GM19452 (cell line): ENCODE results near the gene GPR27.

Experiments used
- ATAC-seq: cut with Tn5 transposase; IDR thresholded peaks from one replicate; pipeline ENCODE4 v1.9.1; 2021; ENCODE audit not compliant: unreplicated experiment

Gene GPR27

DNA sequence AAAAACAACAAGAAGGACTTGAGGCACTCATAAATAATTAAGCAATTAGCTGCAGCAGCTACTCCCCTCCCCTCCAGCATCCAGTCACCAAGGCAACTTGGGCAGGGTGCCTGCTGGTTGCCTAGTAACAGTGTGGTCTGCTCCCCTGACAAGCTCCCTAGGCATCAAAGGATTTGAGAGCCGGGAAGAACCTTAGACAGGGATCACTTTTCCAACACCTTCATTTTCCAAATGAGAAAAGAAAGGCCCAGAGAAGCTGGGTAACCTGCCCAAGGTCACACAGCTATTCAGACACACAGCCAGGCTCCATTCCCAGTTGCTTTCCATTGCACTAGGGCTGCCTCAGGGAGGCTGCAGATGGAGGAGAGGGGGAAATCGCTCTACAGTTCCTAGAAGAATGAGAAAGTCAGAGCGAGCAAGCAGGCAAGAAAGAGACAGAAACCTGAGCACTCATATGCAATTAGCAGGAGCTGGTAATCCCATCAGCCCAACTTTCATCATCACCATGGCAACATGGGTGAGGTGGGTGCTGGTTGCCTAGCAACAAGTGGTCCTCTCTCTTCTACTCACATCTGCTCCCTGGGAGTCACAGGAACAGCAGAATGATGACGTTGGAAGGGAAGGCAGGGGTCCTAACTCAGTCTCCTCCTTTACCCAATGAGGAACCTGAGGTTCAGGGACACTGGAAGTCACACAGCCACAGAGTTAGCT lies 24.9 kb upstream of the GPR27 start:
- no peak for ATAC-seq

GRCh38 chr3:71732637-71733036 lies 21.0 kb upstream of the GPR27 start:
- no peak for ATAC-seq

DNA sequence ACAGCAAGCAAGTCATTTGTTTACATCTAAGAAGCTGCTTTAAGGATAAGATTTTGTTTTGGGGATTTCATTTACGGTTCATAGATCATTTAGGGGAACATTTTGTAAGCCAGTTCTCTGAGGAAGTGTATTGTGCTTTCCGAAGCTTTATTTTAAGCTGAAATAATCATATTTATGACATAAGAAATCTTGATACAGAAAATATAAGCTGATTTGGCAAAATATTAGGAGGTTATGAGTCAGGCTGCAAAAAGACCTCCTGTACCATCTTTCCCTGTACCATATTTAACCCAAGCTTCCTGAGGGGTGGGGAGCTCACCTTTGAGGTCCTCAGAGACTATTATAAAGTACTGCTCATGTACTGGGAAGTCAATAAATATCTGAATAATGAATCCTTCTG lies 20.3 kb upstream of the GPR27 start:
- ATAC-seq = no peak

DNA sequence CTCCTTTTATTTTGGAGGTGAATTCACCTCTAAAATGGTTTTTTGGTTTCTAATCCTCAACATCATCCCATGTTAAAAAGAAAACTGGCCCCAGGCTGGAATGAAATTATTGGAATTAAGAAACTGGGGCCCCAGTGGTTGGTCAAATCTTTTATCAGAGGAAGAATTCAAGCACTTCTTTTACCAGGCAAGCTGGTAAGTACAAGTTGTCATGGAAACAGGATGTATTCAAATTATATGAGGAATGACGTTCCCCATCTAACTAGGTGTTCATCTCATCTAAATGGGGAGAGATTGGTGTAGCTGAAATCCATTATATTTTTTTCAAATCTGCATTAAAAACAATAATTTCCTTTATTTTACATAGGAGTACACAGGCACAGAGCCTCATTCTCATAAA lies 18.8 kb upstream of the GPR27 start:
- no peak for ATAC-seq

DNA sequence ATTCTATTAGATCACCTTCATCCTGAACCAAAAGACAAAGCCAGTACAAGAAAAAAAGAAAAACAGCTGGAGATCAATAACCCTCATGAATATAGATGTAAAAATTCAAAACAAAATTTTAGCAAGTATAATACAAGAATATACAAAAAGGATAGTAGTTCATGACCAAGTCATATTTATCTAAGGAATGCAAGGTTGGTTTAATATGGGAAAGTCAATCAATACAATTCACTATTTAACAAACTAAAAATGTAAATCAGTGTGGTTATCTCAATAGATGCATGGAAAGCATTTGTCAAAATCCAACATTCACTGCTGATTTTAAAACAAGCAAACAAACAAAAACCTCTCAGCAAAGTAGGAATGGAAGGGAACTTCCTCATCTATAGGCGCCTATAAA lies 11.0 kb upstream of the GPR27 start:
- ATAC-seq = no peak

GRCh38 chr3:71744738-71745137 lies 8.9 kb upstream of the GPR27 start:
- ATAC-seq = no peak

DNA sequence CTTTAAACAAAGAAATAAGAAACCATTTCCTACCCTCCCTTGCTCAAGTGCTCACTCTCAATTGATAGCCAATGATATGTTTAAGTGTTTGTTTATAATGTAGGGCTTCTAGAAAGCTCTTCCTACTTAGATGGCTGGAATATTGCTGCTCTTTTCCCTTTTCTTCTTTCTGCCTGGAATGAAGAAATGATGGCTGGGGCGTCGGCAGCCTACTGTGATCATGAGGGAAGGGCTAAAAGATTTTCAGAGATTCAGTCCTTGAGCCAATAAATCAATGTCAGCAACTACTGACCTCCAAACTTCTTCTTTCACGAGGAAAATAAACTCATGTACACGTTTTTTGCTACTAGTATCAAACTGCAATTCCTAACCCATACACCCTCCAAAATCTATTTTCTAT lies 2.1 kb upstream of the GPR27 start:
- no peak for ATAC-seq

DNA sequence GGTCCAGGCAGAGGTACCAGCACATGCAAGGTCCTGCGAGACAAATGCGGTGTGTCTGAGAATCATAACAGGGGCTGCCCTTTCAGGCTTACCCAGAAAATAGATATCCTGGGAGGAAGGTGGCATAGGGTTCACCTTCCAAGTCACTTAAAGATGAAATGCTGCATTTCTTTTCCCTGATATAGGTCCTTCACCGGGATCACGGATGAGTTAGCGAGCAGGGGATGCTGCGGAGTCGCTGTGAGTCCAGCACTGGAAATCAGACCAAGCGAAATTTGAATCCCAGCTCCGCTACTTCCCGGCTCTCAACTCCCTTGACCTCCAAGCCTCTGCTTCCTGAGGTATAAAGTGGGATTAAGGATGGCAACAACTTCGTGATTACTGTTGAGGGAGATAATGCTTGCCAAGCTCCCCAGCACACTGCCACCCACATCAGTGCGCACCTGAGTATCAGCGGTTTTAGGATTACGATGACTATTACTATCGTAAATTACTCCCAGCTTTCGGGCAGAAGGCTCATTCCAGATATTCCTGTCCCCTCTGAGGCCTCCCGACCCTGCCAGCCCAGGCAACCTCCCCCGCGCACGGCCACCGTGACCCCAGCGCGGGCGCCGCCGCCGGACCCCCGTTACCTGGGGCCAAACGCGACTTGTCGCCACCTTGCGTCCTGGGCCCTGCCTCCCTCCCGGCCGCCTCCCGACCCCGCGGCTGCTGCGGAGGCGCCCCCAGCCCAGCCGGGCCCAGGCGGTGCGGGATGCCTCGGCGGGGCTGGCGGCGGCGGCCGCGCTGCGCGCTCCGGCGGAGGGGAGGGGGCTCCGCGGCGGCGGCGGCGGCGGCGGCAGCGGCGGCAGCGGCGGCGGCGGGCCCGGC lies 589 bp upstream of the GPR27 start:
- no peak for ATAC-seq

GRCh38 chr3:71754610-71755253 lies 1.1 kb downstream of the GPR27 start:
- ATAC-seq = no peak

DNA sequence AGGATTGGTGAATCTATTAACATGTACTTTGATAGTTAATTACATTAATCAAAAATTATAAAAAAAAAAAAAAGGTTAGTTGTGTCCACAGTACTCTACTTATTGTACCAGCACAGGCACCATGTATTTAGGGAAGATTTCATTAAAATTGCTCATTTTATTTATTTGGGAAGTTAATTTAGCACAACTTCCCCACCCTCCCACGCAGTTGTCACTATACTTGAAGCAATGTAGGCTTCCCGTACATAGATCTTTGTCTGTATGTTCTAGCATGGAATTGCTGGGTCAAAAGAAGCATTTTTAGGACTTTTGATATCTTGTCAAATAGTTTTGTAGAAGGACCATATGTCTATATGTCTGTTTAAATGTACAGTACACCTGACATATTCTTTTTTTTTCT lies 4.4 kb downstream of the GPR27 start:
- ATAC-seq = no peak

DNA sequence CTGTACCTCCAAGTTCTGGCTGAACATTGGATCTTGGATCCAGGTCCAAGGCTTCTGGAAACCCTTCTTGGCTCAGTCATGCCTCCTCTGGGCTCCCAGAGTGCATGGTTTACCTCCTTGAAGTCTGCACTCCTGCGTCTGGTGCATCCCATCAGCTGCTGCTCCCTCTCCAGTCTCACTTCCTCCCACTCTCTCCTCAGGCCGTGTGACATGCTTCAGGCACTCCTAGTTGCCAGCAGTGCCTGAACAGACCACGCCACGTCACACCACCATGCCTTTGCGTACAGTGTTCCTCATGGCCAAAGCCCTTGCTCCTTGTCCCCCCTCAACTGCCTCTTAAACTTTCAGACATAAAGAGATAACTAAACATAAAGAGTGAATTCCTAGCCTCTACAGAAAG lies 5.7 kb downstream of the GPR27 start:
- ATAC-seq = no peak

- no peak for ATAC-seq
These were observed 6.5 kb downstream of the GPR27 start for GRCh38 chr3:71760140-71760539.

DNA sequence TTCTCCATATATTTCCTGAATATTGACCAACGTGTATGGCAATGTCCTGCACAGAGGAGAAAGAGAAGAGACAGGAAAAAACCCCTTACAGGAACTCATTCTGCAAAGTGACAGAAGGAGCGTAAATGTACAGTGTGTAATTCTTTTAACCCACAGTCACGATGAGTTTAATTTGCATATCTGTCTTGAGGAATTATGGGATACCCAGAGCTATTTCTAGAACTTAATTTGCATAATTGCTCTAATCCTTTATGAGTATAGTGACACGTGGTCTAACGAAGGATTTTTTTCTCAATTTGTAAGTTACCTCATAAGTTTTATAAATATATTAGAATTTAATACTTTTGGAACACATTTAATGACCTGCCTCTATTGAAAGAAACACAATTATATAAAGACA lies 9.8 kb downstream of the GPR27 start:
- no peak for ATAC-seq

DNA sequence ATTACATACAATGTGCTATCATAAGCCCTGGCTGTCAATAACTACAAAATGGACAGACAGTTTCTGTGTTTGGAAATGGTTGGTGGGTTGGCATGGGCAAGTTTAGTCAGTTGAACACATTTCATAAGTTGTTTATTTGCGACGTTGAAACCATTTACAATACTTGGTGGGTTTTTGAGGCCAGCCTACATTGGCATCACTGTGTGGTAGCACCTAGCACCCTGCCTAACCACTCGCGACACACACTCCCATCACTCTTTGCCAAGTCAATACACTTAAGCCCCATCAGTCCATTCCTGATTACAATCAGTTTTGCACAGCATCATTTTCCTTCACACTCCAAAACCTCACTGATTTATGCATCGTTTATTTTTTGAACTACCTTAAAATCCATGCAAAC lies 17.5 kb downstream of the GPR27 start:
- ATAC-seq = no peak

- no peak for ATAC-seq
These were observed 18.2 kb downstream of the GPR27 start for GRCh38 chr3:71771884-71772283.

DNA sequence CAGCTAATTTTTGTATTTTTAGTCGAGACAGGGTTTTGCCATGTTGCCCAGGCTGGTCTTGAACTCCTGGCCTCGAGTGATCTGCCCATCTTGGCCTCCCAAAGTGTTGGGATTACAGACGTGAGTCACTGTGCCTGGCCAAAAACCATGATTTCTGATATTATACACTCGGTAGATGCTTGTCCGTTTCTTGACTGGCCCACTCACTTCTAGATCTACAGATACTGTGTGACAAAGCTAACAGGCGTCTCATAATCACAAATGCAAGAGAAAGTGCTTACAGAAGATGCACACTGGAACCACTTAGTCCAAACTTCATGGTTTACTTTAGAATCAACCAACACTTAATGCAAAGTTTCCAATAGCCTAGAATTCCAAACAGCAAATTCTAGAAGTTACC lies 22.9 kb downstream of the GPR27 start:
- no peak for ATAC-seq

- no peak for ATAC-seq
These were observed 24.7 kb downstream of the GPR27 start for GRCh38 chr3:71778353-71778752.

DNA sequence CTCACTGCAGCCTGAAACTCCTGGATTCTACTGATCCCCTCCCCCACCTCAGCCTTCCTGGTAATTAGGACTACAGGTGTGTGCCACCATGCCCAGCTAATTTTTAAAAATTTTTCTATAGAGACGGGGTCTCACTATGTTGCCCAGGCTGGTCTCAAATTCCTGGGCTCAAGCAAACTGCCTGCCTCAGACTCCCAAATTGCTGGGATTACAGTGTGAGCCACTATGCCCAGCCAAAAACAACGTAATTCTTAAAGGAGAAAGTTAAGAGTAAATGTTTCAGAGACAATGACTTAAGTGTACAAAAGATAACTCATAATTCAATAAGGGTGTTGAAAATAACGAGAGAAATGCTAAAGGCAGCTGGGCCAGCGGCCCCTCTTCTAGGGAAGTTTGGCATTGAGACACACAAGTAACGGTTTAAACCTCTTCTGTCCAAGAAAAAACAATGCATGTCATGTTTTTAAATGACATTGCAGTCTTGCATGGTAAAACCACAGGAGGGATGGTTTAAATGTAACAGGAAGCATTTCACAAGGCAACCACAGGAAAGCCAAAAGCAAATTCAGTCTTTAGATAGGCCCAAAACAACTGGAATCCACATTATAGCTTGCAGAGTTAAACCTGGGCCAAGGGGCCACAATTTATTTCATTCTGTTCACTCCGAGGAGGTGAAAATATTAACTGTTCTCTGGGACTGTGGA lies 26.2 kb downstream of the GPR27 start:
- no peak for ATAC-seq

- ATAC-seq = no peak
These were observed 26.8 kb downstream of the GPR27 start for GRCh38 chr3:71780430-71780829.

- no peak for ATAC-seq
These were observed 29.5 kb downstream of the GPR27 start for GRCh38 chr3:71783152-71783551.

GRCh38 chr3:71784201-71784913 lies 30.7 kb downstream of the GPR27 start:
- ATAC-seq = no peak
